ENCODE data around the gene DGCR6L. TPM values are rescaled to one million over a fixed set of nuclear protein-coding genes. Genes with fewer than 3 reads are reported as not detected.

The DGCR6L gene
- total and polyA plus RNA-seq, 2 of the 4 experiments (the other 2 are of a cell fraction), result 65.4 to 80.4 TPM

DNA sequence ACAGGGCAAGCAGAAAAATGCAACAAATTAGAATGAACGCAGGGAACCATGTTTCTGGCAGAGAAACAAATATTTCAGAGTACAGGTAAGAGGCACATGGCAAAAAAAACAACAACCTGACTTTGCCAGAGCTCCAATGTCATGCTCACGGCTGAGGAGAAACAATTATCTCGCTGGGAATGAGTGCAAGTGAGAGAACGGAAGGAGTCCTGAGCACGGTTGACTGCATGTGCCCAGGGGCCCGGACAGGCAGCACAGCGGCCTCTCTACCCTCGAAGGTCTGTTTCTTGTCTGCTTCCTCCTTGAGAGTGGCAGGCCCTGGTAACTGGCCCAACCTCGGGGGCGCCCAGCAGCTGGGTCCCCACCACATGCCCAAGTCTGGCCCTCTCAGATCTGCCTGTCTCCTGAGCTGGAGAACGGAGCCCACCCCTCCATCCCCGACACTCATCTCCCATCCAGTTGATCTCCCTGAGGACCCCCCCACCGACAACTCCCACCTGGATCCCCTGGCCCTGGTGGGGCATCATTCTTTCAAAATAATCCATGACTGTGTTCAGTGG is 27.1 kb downstream of the DGCR6L start:
- no peak overlapping the region for H2AK5ac ChIP-seq (ENCODE audit: low read depth, low read length)
- H3K18ac ChIP-seq (ENCODE audit: low read depth, low read length), result no peak overlapping the region
- no peak overlapping the region for H4K5ac ChIP-seq (ENCODE audit: low read depth, low read length)
- no peak overlapping the region for H2BK5ac ChIP-seq (ENCODE audit: low read depth, low read length, poor library complexity, severe bottlenecking)
- no peak overlapping the region for H3K56ac ChIP-seq (ENCODE audit: extremely low read depth, insufficient read depth, low read length)
- no peak overlapping the region for H2AK9ac ChIP-seq (replicated peaks; ENCODE audit: low read depth, low read length, poor library complexity)
- H3K9ac ChIP-seq (ENCODE audit: low read depth, low read length), result no peak overlapping the region
- no peak overlapping the region for H3K23ac ChIP-seq (ENCODE audit: low read depth, low read length)
- ChIA-PET CTCF (no interaction called here), POLR2A (ENCODE audit: unreplicated experiment) (no interaction called here)
- no peak overlapping the region for H3K14ac ChIP-seq (replicated peaks; ENCODE audit: low read depth, low read length)
- H3K27ac ChIP-seq (ENCODE audit: insufficient read depth, low read length), result no peak overlapping the region
- in situ Hi-C loops (cut with MboI; ENCODE audit: low sequenced_read_pairs) (loop anchor here (5.0 kb wide), 1 partner anchor 135 kb away; no protein-coding TSS in a partner anchor), dilution Hi-C loops (cut with HindIII; ENCODE audit: low sequenced_read_pairs, unreplicated experiment) (no loop called here), intact Hi-C loops (cut with micrococcal nuclease) (no loop called here)
- no peaks in the 10 kb centered on the region for H3K36me3 ChIP-seq (ENCODE audit: control insufficient read depth, insufficient read depth, low read length)
- no peak overlapping the region for H2BK20ac ChIP-seq (ENCODE audit: low read depth, low read length)
- H2BK15ac ChIP-seq (ENCODE audit: low read depth, low read length), result no peak overlapping the region
- H3K4me3 ChIP-seq (ENCODE audit: insufficient read depth, low read depth, low read length), result no peak overlapping the region
- H3K4ac ChIP-seq (ENCODE audit: low read depth, low read length), result no peak overlapping the region
- no peak overlapping the region for H2BK120ac ChIP-seq (ENCODE audit: low read depth, low read length)
- H3K27me3 ChIP-seq (ENCODE audit: control insufficient read depth, insufficient read depth, low read length), result peaks cover 62% of the 10 kb centered on the region
- H3K4me1 ChIP-seq (ENCODE audit: control insufficient read depth, insufficient read depth, low read length), result no peaks in the 10 kb centered on the region
- no peaks in the 10 kb centered on the region for H3K79me1 ChIP-seq (ENCODE audit: low read depth in 1 of 2, low read length in 2 of 2)
- H4K8ac ChIP-seq (ENCODE audit: low read depth in 2 of 2, low read length in 2 of 2), result no peak overlapping the region
- BruUV-seq (replicated peaks), result no TSS peak
- ATAC-seq (ENCODE audit: low read depth) (no peak), DNase-seq (no peak)
- H2AFZ ChIP-seq (replicated peaks; ENCODE audit: low read length, poor library complexity), result no peak overlapping the region
- 34% methylated on average over 7 of the region's 13 CpGs; no CpG with 5 or more reads in 1 of the 2 experiments for WGBS, 2 experiments (ENCODE audit: extremely low coverage in 2 of 2, insufficient read length in 1 of 2)
- no peaks in the 10 kb centered on the region for H4K20me1 ChIP-seq (ENCODE audit: insufficient read depth, low read length)
- TF ChIP-seq, protein P1, sequence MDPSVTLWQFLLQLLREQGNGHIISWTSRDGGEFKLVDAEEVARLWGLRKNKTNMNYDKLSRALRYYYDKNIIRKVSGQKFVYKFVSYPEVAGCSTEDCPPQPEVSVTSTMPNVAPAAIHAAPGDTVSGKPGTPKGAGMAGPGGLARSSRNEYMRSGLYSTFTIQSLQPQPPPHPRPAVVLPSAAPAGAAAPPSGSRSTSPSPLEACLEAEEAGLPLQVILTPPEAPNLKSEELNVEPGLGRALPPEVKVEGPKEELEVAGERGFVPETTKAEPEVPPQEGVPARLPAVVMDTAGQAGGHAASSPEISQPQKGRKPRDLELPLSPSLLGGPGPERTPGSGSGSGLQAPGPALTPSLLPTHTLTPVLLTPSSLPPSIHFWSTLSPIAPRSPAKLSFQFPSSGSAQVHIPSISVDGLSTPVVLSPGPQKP (IDR thresholded peaks at IDR 0.05; ENCODE audit: borderline replicate concordance, low read depth, low read length), result no peak
- TF ChIP-seq MAZ (IDR thresholded peaks at IDR 0.05; ENCODE audit: borderline replicate concordance, low read depth, low read length) (no peak), CEBPB (IDR thresholded peaks at IDR 0.05; ENCODE audit: low read depth, low read length) (no peak), FOS (IDR thresholded peaks at IDR 0.05; ENCODE audit: low read depth, low read length) (no peak), BHLHE40 (IDR thresholded peaks at IDR 0.05; ENCODE audit: low read depth, low read length) (no peak), RFX5 (IDR thresholded peaks at IDR 0.05; ENCODE audit: low read depth, low read length) (no peak), RCOR1 (IDR thresholded peaks at IDR 0.05; ENCODE audit: insufficient replicate concordance, low read length) (no peak), NFE2L2 (IDR thresholded peaks at IDR 0.05; ENCODE audit: low read depth, low read length) (no peak), RAD21 (IDR thresholded peaks at IDR 0.05; ENCODE audit: low read length) (no peak), MAFK (IDR thresholded peaks at IDR 0.05; ENCODE audit: low read depth, low read length) (no peak), CHD1 (IDR thresholded peaks at IDR 0.05; ENCODE audit: low read depth, low read length) (no peak), POLR2A (IDR thresholded peaks at IDR 0.05; ENCODE audit: low read depth, low read length) (no peak), MXI1 (IDR thresholded peaks at IDR 0.05; ENCODE audit: borderline replicate concordance, low read depth, low read length) (no peak), SMC3 (IDR thresholded peaks at IDR 0.05; ENCODE audit: low read depth, low read length) (no peak)
- TF ChIP-seq, protein P2, sequence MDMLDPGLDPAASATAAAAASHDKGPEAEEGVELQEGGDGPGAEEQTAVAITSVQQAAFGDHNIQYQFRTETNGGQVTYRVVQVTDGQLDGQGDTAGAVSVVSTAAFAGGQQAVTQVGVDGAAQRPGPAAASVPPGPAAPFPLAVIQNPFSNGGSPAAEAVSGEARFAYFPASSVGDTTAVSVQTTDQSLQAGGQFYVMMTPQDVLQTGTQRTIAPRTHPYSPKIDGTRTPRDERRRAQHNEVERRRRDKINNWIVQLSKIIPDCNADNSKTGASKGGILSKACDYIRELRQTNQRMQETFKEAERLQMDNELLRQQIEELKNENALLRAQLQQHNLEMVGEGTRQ (IDR thresholded peaks at IDR 0.05; ENCODE audit: low read depth, low read length), result no peak
- TF ChIP-seq, protein P3, sequence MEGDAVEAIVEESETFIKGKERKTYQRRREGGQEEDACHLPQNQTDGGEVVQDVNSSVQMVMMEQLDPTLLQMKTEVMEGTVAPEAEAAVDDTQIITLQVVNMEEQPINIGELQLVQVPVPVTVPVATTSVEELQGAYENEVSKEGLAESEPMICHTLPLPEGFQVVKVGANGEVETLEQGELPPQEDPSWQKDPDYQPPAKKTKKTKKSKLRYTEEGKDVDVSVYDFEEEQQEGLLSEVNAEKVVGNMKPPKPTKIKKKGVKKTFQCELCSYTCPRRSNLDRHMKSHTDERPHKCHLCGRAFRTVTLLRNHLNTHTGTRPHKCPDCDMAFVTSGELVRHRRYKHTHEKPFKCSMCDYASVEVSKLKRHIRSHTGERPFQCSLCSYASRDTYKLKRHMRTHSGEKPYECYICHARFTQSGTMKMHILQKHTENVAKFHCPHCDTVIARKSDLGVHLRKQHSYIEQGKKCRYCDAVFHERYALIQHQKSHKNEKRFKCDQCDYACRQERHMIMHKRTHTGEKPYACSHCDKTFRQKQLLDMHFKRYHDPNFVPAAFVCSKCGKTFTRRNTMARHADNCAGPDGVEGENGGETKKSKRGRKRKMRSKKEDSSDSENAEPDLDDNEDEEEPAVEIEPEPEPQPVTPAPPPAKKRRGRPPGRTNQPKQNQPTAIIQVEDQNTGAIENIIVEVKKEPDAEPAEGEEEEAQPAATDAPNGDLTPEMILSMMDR (conservative IDR thresholded peaks at IDR 0.05; ENCODE audit: low read depth, low read length), result no peak
- no peaks in the 10 kb centered on the region for H3K9me3 ChIP-seq (ENCODE audit: control insufficient read depth, insufficient read depth, low read length)
- no peak overlapping the region for H4K91ac ChIP-seq (ENCODE audit: insufficient read depth, low read depth, low read length)
- no peak overlapping the region for H3K4me2 ChIP-seq (ENCODE audit: low read depth, low read length)
- H3K9me1 ChIP-seq (ENCODE audit: insufficient read depth, low read length), result no peaks in the 10 kb centered on the region
